ENCODE data around the gene SRGAP1.

- TF ChIP-seq SP4 (CRISPR knock-in tag; IDR thresholded peaks at IDR 0.05) (no peak), POLR2A (IDR thresholded peaks at IDR 0.05; ENCODE audit: insufficient read depth in 1 of 2, low read depth in 2 of 2, low read length in 2 of 2) (no peak), CTCF (CRISPR knock-in tag; IDR thresholded peaks at IDR 0.05) (no peak), ATF3 (CRISPR knock-in tag; IDR thresholded peaks at IDR 0.05) (no peak), RERE (CRISPR knock-in tag; IDR thresholded peaks at IDR 0.05; ENCODE audit: low read depth) (no peak), HMGXB4 (CRISPR knock-in tag; IDR thresholded peaks at IDR 0.05; ENCODE audit: borderline replicate concordance in 1 of 2, low read depth in 1 of 2) (no peak), KDM1A (CRISPR knock-in tag; IDR thresholded peaks at IDR 0.05) (no peak), ARNT (IDR thresholded peaks at IDR 0.05) (no peak), MAX (IDR thresholded peaks at IDR 0.05) (no peak), ZBTB8A (CRISPR knock-in tag; IDR thresholded peaks at IDR 0.05; ENCODE audit: borderline replicate concordance, low read depth) (no peak)
These were observed 180.9 kb downstream of the SRGAP1 start for GRCh38 chr12:64025174-64025958.
